Activated naive CD4-positive, alpha-beta T cell treated with anti-CD3 and anti-CD28 coated beads, Interleukin-2, amount 50 U/mL, for 72 hours (primary cell): ENCODE measurements around the gene NKAIN2. TPM values are rescaled to one million over a fixed set of nuclear protein-coding genes. Genes with fewer than 3 reads are reported as not detected.
"Not testable (repeated sequence)": the region's sequence is repeated elsewhere in the genome, so short reads cannot be mapped to it uniquely, and the experiment has no call there.

Experiments used
- ATAC-seq, 2 donors: fragments of 150-1000 bp; cut with Tn5 transposase; 2 replicates each; pipeline ENCODE4 v1.10.0; 2021; ENCODE audit warnings: mild to moderate bottlenecking in 2 of 2, moderate library complexity in 2 of 2
- DNase-seq, 2 donors: peaks; one replicate each; pipeline ENCODE4 v3.0.0; 2021 to 2022; ENCODE audit warnings: low spot score in 2 of 2
- H3K27ac Mint-ChIP-seq, 2 donors: one replicate each; pipeline ENCODE4 v1.8.0; 2022; ENCODE audit warnings: mild to moderate bottlenecking in 2 of 2, mixed read lengths in 2 of 2
- H3K36me3 Mint-ChIP-seq, 2 donors: one replicate each; pipeline ENCODE4 v1.8.0; 2022; ENCODE audit warnings: mixed read lengths in 2 of 2
- H3K9me3 Mint-ChIP-seq, 2 donors: one replicate each; pipeline ENCODE4 v1.8.0; 2022; ENCODE audit warnings: mixed read lengths in 2 of 2
- total RNA-seq, 2 donors: library from RNA; stranded (reverse); gene quantifications; one replicate each; pipeline ENCODE4 v1.2.3, GENCODE V29; 2022

NKAIN2 gene
- total RNA-seq, 2 donors from 2014 or later, result not detected

DNA sequence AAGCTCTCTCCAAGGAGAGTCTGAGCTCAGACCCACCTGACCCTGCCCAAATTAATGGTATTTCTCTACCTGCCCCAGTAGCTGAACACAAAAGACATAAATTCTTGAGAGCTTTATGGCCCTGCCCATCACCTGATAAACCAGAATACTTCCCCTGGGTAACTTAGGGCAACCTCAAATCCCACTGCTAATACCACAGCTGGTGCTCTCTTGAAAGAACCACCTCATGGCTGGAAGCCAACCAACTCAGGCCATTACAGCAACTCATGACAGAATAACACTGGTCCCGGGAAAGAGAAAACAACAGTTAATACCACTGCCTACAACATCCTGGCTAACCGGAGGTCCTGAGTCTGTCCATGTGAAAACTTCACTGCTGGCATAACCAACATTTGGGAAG, 328.6 kb downstream of the NKAIN2 start:
- DNase-seq (no peak), ATAC-seq (no peak)
- H3K9me3 Mint-ChIP-seq, result peaks cover 14 to 15% of the 10 kb centered on the region in 2 donors
- H3K36me3 Mint-ChIP-seq, result no peaks in the 10 kb centered on the region
- H3K27ac Mint-ChIP-seq, result no peak overlapping the region

DNA sequence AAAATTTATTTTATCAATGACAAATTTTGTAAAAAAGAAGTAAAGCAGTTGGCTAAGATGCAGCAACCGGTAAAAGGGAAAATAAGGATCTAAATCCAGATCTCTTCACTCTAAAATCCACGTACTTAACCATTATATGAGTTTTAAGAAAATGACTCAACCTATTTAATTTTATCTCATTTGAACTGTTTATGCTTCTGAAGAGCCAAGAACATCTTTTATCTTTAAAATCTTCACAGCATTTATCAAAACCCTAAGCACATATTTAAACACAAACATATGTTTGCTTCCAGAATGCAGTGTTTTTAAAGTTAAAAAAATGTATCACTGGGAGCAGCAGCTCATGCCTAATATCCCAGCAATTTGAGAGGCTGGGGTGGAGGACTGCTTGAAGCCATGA, 339.2 kb downstream of the NKAIN2 start:
- H3K27ac Mint-ChIP-seq, result no peak overlapping the region
- H3K9me3 Mint-ChIP-seq, result peaks cover 0 to 6% of the 10 kb centered on the region in 2 donors
- H3K36me3 Mint-ChIP-seq, result no peaks in the 10 kb centered on the region
- ATAC-seq (no peak), DNase-seq (no peak)

DNA sequence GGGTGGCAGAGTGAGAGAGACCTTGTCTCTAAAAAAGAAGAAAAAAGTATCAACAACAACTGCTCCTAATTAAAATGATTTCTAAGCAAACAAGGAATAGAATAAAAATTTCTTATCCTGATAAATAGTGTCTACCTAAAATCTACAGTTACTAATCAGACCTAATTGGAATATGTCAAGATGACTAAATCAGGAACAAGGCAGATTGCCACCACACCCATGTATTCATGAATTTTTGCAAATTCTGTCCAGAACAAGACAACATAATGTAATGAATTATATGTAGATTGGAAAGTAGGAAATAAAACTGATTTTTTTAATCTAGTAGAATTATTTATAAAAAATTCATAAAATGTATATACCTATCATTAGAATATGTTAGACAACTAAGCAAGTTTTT, 339.8 kb downstream of the NKAIN2 start:
- ATAC-seq (no peak), DNase-seq (no peak)
- peaks cover 0 to 6% of the 10 kb centered on the region in 2 donors for H3K9me3 Mint-ChIP-seq
- no peak overlapping the region for H3K27ac Mint-ChIP-seq
- H3K36me3 Mint-ChIP-seq, result no peaks in the 10 kb centered on the region

DNA sequence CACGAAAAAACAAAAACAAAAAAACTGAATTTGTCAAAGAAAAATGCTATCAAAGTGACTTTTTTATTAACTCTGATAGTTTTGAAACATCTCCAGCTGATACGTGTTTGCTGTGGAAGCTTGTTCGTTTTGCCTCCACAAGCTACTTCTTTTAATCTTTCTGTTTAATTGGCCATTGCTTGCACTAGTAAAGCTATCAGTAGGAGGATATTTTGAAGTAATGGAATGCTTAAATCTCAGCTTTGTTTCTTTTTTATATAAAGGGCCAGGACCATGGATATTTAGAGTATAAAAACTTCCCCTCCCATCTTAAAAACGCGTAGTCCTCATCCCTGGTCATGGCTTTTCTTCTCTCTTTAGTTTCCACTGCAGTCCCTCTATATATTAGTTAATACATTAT, 344.0 kb downstream of the NKAIN2 start:
- no peaks in the 10 kb centered on the region for H3K36me3 Mint-ChIP-seq
- H3K27ac Mint-ChIP-seq, result no peak overlapping the region
- DNase-seq, result no peak
- ATAC-seq, result no peak
- peaks cover 0 to 2% of the 10 kb centered on the region in 2 donors for H3K9me3 Mint-ChIP-seq

DNA sequence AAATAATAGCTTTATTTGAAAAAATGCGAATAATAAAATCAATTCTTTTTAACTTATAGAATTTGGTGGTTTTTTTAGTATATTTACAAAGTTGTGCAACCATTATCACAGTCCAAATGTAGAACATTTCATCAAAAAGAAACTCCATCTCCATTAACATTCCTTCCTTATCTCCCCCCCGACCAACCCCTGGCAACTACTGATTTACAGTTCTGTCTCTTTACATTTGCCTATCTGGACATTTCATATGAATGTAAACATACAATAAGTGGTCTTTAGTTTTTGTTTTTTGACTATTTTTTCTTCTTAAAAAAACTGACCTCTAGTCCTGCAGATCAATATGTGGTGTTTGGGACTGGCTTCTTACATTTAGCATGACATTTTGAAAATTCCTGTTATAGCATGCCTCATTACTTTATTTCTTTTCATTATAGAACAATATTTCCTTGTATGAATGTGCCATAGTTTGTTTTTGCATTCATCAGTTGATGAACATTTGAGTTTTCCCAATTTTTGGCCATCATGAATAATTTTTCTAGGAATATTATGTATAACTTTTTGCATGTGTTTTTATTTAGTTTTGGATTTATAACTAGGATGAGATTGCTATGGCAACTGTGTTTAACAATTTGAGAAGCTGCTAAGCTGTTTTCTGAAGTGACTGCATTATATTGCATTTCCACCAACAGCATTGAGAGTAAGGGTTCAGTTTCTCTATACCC, 344.7 kb downstream of the NKAIN2 start:
- H3K9me3 Mint-ChIP-seq, result peaks cover 0 to 5% of the 10 kb centered on the region in 2 donors
- no peaks in the 10 kb centered on the region for H3K36me3 Mint-ChIP-seq
- ATAC-seq, result no peak
- DNase-seq, result no peak
- H3K27ac Mint-ChIP-seq, result no peak overlapping the region

DNA sequence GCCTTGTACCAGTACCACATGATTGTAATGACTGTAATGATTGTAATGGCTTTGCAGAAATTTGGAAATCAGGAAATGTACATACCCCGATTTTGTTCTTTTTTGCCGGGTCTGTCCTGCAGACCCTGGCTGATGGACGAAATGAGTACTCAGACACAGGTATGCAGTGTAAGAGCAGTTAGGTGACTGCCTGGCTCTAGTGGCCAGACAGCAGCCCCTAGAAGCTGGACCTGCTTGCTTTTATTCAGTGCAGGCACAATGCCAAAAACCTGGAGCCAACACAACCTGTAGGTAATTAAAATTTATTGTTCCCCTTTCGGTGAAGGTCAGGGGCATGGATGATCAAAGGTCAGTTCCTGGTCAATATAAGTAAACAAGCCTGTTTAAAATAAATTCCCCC, 346.0 kb downstream of the NKAIN2 start:
- DNase-seq, result no peak
- Mint-ChIP-seq H3K27ac (no peak overlapping the region), H3K9me3 (peaks cover 0 to 5% of the 10 kb centered on the region in 2 donors), H3K36me3 (no peaks in the 10 kb centered on the region)
- ATAC-seq, result no peak

DNA sequence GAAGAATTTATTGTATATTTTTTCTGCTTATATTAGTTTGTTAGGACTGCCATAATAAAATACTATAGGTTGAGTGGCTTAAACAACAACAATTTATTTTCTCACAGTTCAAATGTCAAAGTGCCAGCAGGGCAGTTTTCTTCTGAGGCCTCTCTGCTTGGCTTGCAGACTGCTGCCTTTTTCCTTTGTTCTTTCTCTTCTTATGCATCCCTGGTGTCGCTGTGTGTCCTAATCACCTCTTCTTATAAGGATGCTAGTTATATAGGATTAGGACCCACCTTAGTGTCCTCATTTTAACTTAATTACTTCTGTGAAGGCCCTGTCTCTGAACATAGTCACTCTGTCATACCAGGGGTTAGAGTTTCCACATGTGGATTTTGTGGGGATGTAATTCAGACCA, 354.4 kb downstream of the NKAIN2 start:
- Mint-ChIP-seq H3K9me3 (peaks cover 10 to 12% of the 10 kb centered on the region in 2 donors), H3K27ac (no peak overlapping the region), H3K36me3 (no peaks in the 10 kb centered on the region)
- ATAC-seq, result no peak
- DNase-seq, result no peak

DNA sequence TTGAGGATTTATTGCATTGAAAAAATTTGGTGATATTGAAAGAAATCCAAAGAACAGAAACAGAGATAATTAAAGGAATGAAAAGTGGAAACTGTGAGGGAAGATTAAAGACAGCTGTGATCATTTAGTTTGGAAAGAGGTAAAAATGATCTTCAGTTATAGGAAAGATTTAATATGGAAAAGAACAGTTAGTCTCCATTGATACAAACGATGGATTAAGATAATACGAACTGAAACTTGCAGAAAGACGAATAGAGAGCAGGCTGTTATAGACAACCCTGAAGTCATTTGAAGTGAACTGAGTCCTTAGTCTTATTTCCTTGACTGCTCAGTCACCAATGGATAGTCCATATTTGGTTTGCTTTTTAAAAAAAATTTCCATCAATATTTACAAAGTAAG, 360.0 kb downstream of the NKAIN2 start:
- no peaks in the 10 kb centered on the region for H3K36me3 Mint-ChIP-seq
- peaks cover 3 to 4% of the 10 kb centered on the region in 2 donors for H3K9me3 Mint-ChIP-seq

DNA sequence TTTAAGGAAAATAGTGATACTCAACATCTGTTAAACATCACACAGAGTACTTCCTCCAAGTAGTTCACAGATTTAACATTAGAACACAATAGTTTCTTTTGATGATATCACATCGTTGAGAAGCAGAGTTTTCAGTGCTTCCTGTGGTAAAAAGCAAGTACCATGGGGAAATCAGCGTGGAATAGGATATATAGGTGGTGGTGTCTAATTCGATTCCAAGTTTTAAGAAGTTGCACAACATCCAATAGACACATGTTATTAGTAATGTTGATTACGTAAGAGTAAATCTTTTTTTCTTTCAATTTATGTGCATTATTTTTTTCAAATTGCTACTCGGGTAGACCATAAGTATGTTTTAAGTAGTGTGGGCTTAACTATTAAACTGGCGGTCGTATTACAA, 360.7 kb downstream of the NKAIN2 start:
- Mint-ChIP-seq H3K27ac (no peak overlapping the region), H3K36me3 (no peaks in the 10 kb centered on the region), H3K9me3 (peaks cover 3 to 4% of the 10 kb centered on the region in 2 donors)
- no peak for ATAC-seq
- no peak for DNase-seq

More for the DNA sequence above, 360.0 kb downstream of the NKAIN2 start:
- no peak for DNase-seq
- no peak for ATAC-seq
- H3K27ac Mint-ChIP-seq, result no peak overlapping the region

DNA sequence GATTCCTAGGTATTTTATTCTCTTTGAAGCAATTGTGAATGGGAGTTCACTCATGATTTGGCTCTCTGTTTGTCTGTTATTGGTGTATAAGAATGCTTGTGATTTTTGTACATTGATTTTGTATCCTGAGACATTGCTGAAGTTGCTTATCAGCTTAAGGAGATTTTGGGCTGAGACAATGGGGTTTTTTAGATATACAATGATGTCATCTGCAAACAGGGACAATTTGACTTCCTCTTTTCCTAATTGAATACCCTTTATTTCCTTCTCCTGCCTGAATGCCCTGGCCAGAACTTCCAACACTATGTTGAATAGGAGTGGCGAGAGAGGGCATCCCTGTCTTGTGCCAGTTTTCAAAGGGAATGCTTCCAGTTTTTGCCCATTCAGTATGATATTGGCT, 363.6 kb downstream of the NKAIN2 start:
- H3K27ac Mint-ChIP-seq, H3K9me3 Mint-ChIP-seq, DNase-seq, ATAC-seq, H3K36me3 Mint-ChIP-seq: not testable (repeated sequence)

DNA sequence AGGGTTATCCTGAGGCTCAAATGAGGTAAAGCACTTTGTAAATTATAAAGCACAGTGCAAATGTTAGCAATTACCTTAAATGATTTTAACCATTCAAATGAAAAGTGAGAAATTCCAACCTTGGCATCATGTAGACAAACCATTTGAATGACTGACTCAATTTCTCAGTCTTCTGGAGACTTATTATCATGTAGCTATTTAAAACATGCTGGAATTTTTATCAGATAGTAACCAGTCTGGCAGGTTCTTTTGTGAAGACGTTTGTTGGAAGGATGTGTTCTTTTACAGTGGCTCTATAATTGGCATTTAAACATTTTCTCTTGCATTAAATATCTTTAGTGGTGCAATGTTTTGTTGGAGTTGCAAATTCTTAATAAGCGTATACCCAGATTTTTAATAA, 386.6 kb downstream of the NKAIN2 start:
- H3K27ac Mint-ChIP-seq, result no peak overlapping the region
- DNase-seq, result no peak
- no peak for ATAC-seq
- no peaks in the 10 kb centered on the region for H3K36me3 Mint-ChIP-seq
- H3K9me3 Mint-ChIP-seq, result peaks cover 4 to 6% of the 10 kb centered on the region in 2 donors

DNA sequence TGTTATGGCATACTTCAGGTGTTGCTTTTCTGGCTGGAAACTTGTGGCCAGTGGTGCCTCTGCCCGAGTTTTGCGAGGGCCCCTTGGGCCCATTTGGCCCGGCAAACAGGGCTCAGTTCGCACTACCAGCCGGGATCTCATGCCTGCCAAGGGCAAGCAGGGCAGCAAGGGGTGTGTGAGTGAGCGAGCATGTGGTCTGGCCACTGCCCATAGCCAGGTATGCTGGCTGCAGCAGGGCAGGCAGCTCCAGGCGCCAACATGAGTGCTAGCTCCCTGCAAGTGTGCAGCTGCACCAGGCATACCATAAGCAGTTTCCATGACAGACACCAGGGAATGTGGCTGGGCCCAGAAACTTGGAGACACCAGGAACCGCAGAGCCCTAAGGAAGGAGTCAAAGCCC, 389.5 kb downstream of the NKAIN2 start:
- ATAC-seq (no peak), DNase-seq (no peak)
- H3K9me3 Mint-ChIP-seq, result no peaks in the 10 kb centered on the region
- H3K27ac Mint-ChIP-seq, result no peak overlapping the region
- H3K36me3 Mint-ChIP-seq, result no peaks in the 10 kb centered on the region

DNA sequence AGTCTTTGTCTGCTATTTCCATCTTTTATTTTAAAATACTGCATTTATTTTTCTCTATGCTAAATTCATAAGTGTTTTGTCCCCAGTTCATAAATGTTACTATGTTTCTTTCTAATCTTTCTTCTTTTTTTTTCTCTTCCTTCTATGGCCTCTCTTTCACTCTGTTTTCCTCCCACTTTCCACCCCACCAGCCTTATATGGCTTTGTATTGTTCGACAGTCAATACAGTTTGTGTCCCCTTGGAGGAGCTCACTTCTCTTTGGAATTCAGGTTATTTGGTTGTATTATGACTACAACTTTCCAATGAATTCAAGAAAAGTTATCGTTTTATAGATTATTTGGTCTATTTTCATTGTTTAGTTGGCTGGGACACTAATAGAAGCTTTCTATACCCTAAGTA, 393.5 kb downstream of the NKAIN2 start:
- peaks cover 0 to 3% of the 10 kb centered on the region in 2 donors for H3K9me3 Mint-ChIP-seq
- DNase-seq, result no peak
- H3K27ac Mint-ChIP-seq, result no peak overlapping the region
- ATAC-seq, result no peak
- no peaks in the 10 kb centered on the region for H3K36me3 Mint-ChIP-seq

DNA sequence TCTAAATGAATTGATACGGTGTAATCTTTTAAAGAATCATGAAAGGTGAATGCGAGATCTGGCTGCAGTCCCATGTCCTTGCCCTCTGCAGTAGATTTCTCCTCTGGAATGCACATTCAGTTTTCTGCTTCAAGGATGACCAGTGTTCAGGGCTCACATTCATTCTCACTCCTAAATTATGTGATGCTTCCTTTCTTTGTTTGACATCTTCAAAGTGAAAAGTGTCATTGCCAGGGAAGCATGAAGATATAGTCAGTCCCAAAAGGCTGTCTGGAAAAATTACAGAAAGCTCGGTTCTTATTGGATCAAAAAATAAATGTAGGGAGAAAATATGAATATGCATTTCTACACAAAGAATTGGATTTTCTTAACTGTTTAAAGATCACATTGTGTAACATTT, 395.6 kb downstream of the NKAIN2 start:
- Mint-ChIP-seq H3K9me3 (peaks cover 0 to 3% of the 10 kb centered on the region in 2 donors), H3K36me3 (no peaks in the 10 kb centered on the region), H3K27ac (no peak overlapping the region)
- DNase-seq, result no peak
- ATAC-seq, result no peak

DNA sequence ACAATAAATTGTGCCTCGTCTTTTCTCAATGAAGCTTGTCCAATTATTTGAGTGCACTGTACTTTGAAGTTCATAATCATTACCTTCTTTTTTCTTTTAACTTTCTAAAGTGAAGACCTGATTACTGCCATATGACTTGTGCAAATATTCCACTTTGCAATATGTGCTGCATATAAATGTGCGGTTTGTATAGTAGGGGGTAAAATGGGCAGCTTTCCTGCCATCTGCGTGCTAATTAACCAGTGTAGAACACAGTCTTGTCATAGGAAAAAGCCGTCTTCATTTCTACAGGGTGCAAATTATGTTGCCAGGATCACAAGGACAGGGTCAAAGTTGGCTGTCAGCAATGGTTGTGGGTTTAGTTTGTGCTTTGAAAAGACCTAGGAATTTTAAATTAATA, 397.0 kb downstream of the NKAIN2 start:
- no peaks in the 10 kb centered on the region for H3K36me3 Mint-ChIP-seq

DNA sequence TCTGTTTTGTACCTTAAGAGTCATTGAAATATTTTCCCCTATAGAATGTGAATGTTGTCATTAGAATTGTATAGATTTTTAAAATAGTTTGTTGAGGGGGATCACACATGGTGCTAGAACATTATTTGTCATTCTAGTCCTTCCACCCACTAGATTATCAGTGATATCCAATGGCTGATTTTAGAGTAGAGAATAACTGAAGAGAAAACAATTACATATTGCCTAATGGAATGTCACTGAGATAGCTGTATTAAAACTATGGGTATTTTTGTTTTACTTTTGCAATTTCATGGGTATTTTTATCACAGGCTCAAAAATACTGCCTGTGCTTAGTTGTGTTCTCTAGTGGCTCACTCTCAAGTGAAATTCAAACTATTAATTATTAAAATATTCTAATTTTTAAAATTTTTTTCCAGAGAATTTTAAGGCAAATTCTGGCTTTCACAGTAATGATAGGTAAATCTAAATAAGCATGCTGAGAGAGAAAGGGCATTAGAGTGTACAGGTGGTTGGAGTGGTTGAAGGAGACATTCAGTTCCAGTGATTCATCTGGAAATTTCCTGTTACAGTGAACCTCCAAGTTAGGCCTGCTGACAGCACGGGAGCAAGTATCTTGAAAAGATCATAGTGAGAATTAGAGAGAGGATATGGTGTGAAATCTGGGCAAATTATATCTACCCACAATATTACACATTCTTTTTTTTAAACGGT, 399.6 kb downstream of the NKAIN2 start:
- Mint-ChIP-seq H3K27ac (no peak overlapping the region), H3K9me3 (peaks cover 0 to 6% of the 10 kb centered on the region in 2 donors), H3K36me3 (no peaks in the 10 kb centered on the region)
- ATAC-seq, result no peak
- DNase-seq, result no peak

More for the DNA sequence above, 397.0 kb downstream of the NKAIN2 start:
- Mint-ChIP-seq H3K9me3 (peaks cover 0 to 6% of the 10 kb centered on the region in 2 donors), H3K27ac (no peak overlapping the region)
- no peak for ATAC-seq
- DNase-seq, result no peak

DNA sequence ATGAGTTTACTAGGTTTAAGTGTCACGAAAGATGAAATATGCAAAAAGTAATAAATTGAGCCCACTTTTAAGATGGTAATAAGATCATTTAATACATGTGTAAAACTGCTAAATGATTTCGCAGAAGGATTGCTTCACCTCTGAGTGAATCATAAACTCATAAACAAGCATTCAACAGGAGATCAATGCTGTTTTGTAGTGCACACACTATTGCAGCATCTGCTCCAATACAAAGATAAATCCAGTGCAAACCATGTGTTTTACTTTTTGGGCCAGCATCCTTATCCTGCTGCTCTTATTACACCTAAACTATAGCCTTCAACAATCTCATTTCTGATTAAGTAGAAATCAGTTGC, 400.1 kb downstream of the NKAIN2 start:
- ATAC-seq (no peak), DNase-seq (no peak)
- no peak overlapping the region for H3K27ac Mint-ChIP-seq

DNA sequence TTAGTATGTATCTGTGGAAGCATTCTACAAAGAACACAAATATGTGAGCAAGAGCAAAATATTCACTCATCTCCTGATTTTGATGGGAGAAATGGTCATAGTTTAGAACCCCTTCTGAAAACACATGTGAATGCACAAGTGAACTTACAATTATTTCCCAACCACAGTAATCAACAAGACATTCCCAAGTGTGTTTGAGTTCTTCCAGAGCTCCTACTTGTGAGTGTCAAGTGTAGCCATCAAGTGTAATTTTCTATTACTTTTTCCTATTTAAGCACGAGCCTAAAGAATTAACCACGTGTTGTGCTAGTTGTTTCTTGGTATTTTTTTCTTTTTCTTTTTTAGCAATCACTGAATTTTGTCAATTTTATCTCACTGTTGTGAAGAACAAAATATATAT, 402.3 kb downstream of the NKAIN2 start:
- H3K27ac Mint-ChIP-seq, result no peak overlapping the region
- H3K9me3 Mint-ChIP-seq, result peaks cover 0 to 6% of the 10 kb centered on the region in 2 donors
- DNase-seq (no peak), ATAC-seq (no peak)
- H3K36me3 Mint-ChIP-seq, result no peaks in the 10 kb centered on the region

More for the DNA sequence above, 400.1 kb downstream of the NKAIN2 start:
- Mint-ChIP-seq H3K9me3 (peaks cover 0 to 3% of the 10 kb centered on the region in 2 donors), H3K36me3 (no peaks in the 10 kb centered on the region)
